Suprapubic skin (tissue), 4 donors: ENCODE measurements around the gene FNBP1.

Experiments
- POLR2A ChIP-seq, 2 donors: fragments of 450-650 bp; IDR thresholded peaks; one replicate each; pipeline ENCODE4 v1.6.1; 2017; ENCODE audit warnings: antibody characterized with exemption in 2 of 2, mild to moderate bottlenecking in 2 of 2, moderate library complexity in 2 of 2
- POLR2AphosphoS5 ChIP-seq, 3 donors: sonication (generic); formaldehyde crosslinking; IDR thresholded peaks; one replicate each; pipeline ENCODE4 v1.6.1; 2017; ENCODE audit warnings: antibody characterized with exemption in 3 of 3
- TF ChIP-seq, protein P1 (sequence below), 2 donors: fragments of 200-600 bp in 1 of 2; fragments of 450-650 bp in 1 of 2; sonication (generic) in 1 of 2; IDR thresholded peaks; one replicate each; pipeline ENCODE4 v1.5.1; 2016 to 2019; ENCODE audit warnings: antibody characterized with exemption in 2 of 2, mild to moderate bottlenecking in 1 of 2, moderate library complexity in 1 of 2

DNA sequence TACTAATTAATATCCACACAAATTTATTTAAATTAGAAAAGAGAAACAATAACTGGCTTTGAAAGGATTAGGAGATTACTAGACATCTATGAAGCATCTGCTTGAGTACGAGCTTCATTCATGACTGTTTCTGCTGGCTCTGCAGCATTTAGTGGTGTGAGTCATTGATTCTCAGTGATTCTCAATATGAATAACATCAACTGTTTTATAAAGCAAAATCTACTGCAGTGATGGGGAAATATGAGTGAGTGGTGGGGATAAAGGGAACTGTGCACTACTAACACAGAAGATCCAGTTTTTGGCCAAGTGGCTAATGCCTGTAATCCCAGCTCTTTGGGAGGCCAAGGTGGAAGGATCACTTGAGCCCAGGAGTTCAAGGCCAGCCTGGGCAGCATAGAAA lies 8.4 kb downstream of the FNBP1 start:
- TF ChIP-seq, protein P1, sequence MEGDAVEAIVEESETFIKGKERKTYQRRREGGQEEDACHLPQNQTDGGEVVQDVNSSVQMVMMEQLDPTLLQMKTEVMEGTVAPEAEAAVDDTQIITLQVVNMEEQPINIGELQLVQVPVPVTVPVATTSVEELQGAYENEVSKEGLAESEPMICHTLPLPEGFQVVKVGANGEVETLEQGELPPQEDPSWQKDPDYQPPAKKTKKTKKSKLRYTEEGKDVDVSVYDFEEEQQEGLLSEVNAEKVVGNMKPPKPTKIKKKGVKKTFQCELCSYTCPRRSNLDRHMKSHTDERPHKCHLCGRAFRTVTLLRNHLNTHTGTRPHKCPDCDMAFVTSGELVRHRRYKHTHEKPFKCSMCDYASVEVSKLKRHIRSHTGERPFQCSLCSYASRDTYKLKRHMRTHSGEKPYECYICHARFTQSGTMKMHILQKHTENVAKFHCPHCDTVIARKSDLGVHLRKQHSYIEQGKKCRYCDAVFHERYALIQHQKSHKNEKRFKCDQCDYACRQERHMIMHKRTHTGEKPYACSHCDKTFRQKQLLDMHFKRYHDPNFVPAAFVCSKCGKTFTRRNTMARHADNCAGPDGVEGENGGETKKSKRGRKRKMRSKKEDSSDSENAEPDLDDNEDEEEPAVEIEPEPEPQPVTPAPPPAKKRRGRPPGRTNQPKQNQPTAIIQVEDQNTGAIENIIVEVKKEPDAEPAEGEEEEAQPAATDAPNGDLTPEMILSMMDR (IDR thresholded peaks at IDR 0.05), result no peak
- TF ChIP-seq POLR2A (IDR thresholded peaks at IDR 0.05), result no peak
- TF ChIP-seq POLR2AphosphoS5 (IDR thresholded peaks at IDR 0.05), result no peak
